Uterus (tissue), 4 donors: Measurements from ENCODE around the gene C1orf94. TPM values are rescaled to one million over a fixed set of nuclear protein-coding genes. Genes with fewer than 3 reads are reported as not detected.

Source experiments
- DNase-seq, 2 donors: peaks; one replicate each; pipeline ENCODE4 v3.0.0-alpha.2; 2019 to 2020
- H3K27ac ChIP-seq, 2 donors: fragments of 200-600 bp; sonication (generic); 1 replicate in 1 of 2; 2 replicates in 1 of 2; pipeline ENCODE4 v1.5.1; 2016 to 2018
- H3K27me3 ChIP-seq, 2 donors: fragments of 200-600 bp; sonication (generic); one replicate each; pipeline ENCODE4 v1.5.1; 2018 to 2019; ENCODE audit warnings: control low read depth in 1 of 2
- H3K36me3 ChIP-seq, 2 donors: fragments of 200-600 bp; sonication (generic); one replicate each; pipeline ENCODE4 v1.5.1; 2019; ENCODE audit warnings: control low read depth in 1 of 2
- H3K4me1 ChIP-seq, 2 donors: fragments of 200-600 bp; sonication (generic); one replicate each; pipeline ENCODE4 v1.5.1; 2018 to 2019; ENCODE audit warnings: control low read depth in 1 of 2
- H3K4me3 ChIP-seq, 2 donors: fragments of 200-600 bp; sonication (generic); 1 replicate in 1 of 2; 2 replicates in 1 of 2; pipeline ENCODE4 v1.5.1; 2018 to 2019; ENCODE audit warnings: mild to moderate bottlenecking in 1 of 2
- H3K9me3 ChIP-seq, 2 donors: fragments of 200-600 bp; sonication (generic); one replicate each; pipeline ENCODE4 v1.5.1; 2019; ENCODE audit warnings: control low read depth in 1 of 2
- CTCF ChIP-seq, 4 experiments: fragments of 200-600 bp in 2 of 4; fragments of 450-650 bp in 2 of 4; sonication (generic) in 2 of 4; IDR thresholded peaks; one replicate each; pipeline ENCODE4 v1.5.1; 2016 to 2019; ENCODE audit warnings: antibody characterized with exemption in 4 of 4, mild to moderate bottlenecking in 2 of 4, moderate library complexity in 1 of 4
- POLR2A ChIP-seq, 2 donors: fragments of 450-650 bp; IDR thresholded peaks; one replicate each; pipeline ENCODE4 v1.6.1; 2016; ENCODE audit warnings: antibody characterized with exemption in 2 of 2, mild to moderate bottlenecking in 1 of 2, moderate library complexity in 1 of 2
- intact Hi-C: fragments of 100-400 bp; cut with DNase I; formaldehyde crosslinking; loops from one replicate; pipeline ENCODE4 v1.15.1; 2023; ENCODE audit warnings: low total_unique reads
- total RNA-seq, 4 donors: library from RNA; depleted of rRNA in 3 of 4; stranded (reverse); fragments of >200 nt in 3 of 4; gene quantifications; one replicate each; pipeline versions ENCODE4 v1.1.0 to v1.2.4, GENCODE V29; 2014 to 2023
- donor health status: DM: yes; HTN: yes; CAD: no.

The C1orf94 gene
- total RNA-seq, 4 donors from 2014 or later, result not detected

- no peaks in the 10 kb centered on the region for H3K36me3 ChIP-seq
- H3K4me1 ChIP-seq, result no peaks in the 10 kb centered on the region
- TF ChIP-seq POLR2A (IDR thresholded peaks at IDR 0.05) (no peak), CTCF (IDR thresholded peaks at IDR 0.05) (no peak)
- no peaks in the 10 kb centered on the region for H3K9me3 ChIP-seq
- no peaks in the 10 kb centered on the region for H3K27me3 ChIP-seq
- H3K4me3 ChIP-seq, result no peak overlapping the region
- H3K27ac ChIP-seq, result no peak overlapping the region
- intact Hi-C loops, result no loop called here
- DNase-seq, result no peak
These were observed 37.2 kb downstream of the C1orf94 start for GRCh38 chr1:34213956-34214355.

- no peak for TF ChIP-seq CTCF (IDR thresholded peaks at IDR 0.05)
- TF ChIP-seq POLR2A (IDR thresholded peaks at IDR 0.05), result no peak
- H3K36me3 ChIP-seq, result no peaks in the 10 kb centered on the region
- intact Hi-C loops, result no loop called here
- H3K27ac ChIP-seq, result no peak overlapping the region
- no peak overlapping the region for H3K4me3 ChIP-seq
- H3K27me3 ChIP-seq, result no peaks in the 10 kb centered on the region
- H3K4me1 ChIP-seq, result no peaks in the 10 kb centered on the region
- no peaks in the 10 kb centered on the region for H3K9me3 ChIP-seq
- no peak for DNase-seq
These were observed 54.7 kb downstream of the C1orf94 start for GRCh38 chr1:34231441-34231840.

GRCh38 chr1:34235594-34235993 lies 58.9 kb downstream of the C1orf94 start:
- intact Hi-C loops, result no loop called here
- Histone ChIP-seq H3K27me3 (no peaks in the 10 kb centered on the region), H3K27ac (no peak overlapping the region), H3K4me3 (no peak overlapping the region), H3K9me3 (no peaks in the 10 kb centered on the region), H3K36me3 (no peaks in the 10 kb centered on the region), H3K4me1 (no peaks in the 10 kb centered on the region)
- no peak for TF ChIP-seq POLR2A (IDR thresholded peaks at IDR 0.05)
- TF ChIP-seq CTCF (IDR thresholded peaks at IDR 0.05), result no peak
- DNase-seq, result no peak

- intact Hi-C loops, result no loop called here
- no peaks in the 10 kb centered on the region for H3K27me3 ChIP-seq
- H3K4me3 ChIP-seq, result no peak overlapping the region
These were observed 59.4 kb downstream of the C1orf94 start for GRCh38 chr1:34236089-34236488.

More at GRCh38 chr1:34236089-34236488, 59.4 kb downstream of the C1orf94 start:
- no peaks in the 10 kb centered on the region for H3K36me3 ChIP-seq
- TF ChIP-seq POLR2A (IDR thresholded peaks at IDR 0.05), result no peak
- no peak for TF ChIP-seq CTCF (IDR thresholded peaks at IDR 0.05)
- no peak for DNase-seq
- no peaks in the 10 kb centered on the region for H3K9me3 ChIP-seq
- H3K27ac ChIP-seq, result no peak overlapping the region
- H3K4me1 ChIP-seq, result no peaks in the 10 kb centered on the region
